ENCODE results near the gene ELAVL1.

Gene ELAVL1

GRCh38 chr19:7992575-7992974 lies 12.9 kb downstream of the ELAVL1 start:
- no peak for DNase-seq (ENCODE audit: low read depth, low spot score)
- no peak for TF ChIP-seq CTCF (IDR thresholded peaks at IDR 0.05; ENCODE audit: insufficient read depth, low read length, missing control alignments)
- no peak overlapping the region for H3K4me3 ChIP-seq (ENCODE audit: low read depth, low read length)
- ChIA-PET POLR2A (no interaction called here), CTCF (interaction anchor here (0.9 to 7.1 kb wide), 2 partner anchors 10 to 22 kb away, joined by 3 to 56 read pairs; no protein-coding TSS in a partner anchor)

- DNase-seq (ENCODE audit: low read depth, low spot score) = no peak
- no peak for TF ChIP-seq CTCF (IDR thresholded peaks at IDR 0.05; ENCODE audit: insufficient read depth, low read length, missing control alignments)
- POLR2A ChIA-PET = no interaction called here
These were observed 16.3 kb downstream of the ELAVL1 start for GRCh38 chr19:7989071-7989575.

GRCh38 chr19:7988307-7988706 lies 17.1 kb downstream of the ELAVL1 start:
- ChIA-PET CTCF (interaction anchor here (1.7 to 7.1 kb wide), 5 partner anchors 11 to 44 kb away, joined by 5 to 56 read pairs (median 15); partner anchors contain the start of genes ELAVL1 and TIMM44), POLR2A (no interaction called here)
- no peak for DNase-seq (ENCODE audit: low read depth, low spot score)
- TF ChIP-seq CTCF (IDR thresholded peaks at IDR 0.05; ENCODE audit: insufficient read depth, low read length, missing control alignments) = no peak
- H3K4me3 ChIP-seq (ENCODE audit: low read depth, low read length) = no peak overlapping the region

More at GRCh38 chr19:7989071-7989575, 16.3 kb downstream of the ELAVL1 start:
- CTCF ChIA-PET = interaction anchor here (1.7 to 7.1 kb wide), 6 partner anchors 10 to 45 kb away, joined by 5 to 56 read pairs (median 13); partner anchors contain the start of genes ELAVL1 and TIMM44
- H3K4me3 ChIP-seq (ENCODE audit: low read depth, low read length) = no peak overlapping the region

- ChIA-PET CTCF (interaction anchor here (1.3 to 7.1 kb wide), 4 partner anchors 15 to 19 kb away, joined by 5 to 56 read pairs (median 14); partner anchors contain the start of gene ELAVL1), POLR2A (no interaction called here)
- DNase-seq (ENCODE audit: low read depth, low spot score) = no peak
- H3K4me3 ChIP-seq (ENCODE audit: low read depth, low read length) = no peak overlapping the region
- no peak for TF ChIP-seq CTCF (IDR thresholded peaks at IDR 0.05; ENCODE audit: insufficient read depth, low read length, missing control alignments)
These were observed 18.2 kb downstream of the ELAVL1 start for GRCh38 chr19:7987114-7987768.

- no peak for TF ChIP-seq CTCF (IDR thresholded peaks at IDR 0.05; ENCODE audit: insufficient read depth, low read length, missing control alignments)
- no peak overlapping the region for H3K4me3 ChIP-seq (ENCODE audit: low read depth, low read length)
- peak; percentile 10 for DNase-seq (ENCODE audit: low read depth, low spot score)
- CTCF ChIA-PET = interaction anchor here (1.3 to 7.1 kb wide), 3 partner anchors 15 to 16 kb away, joined by 5 to 56 read pairs (median 31); no protein-coding TSS in a partner anchor
- POLR2A ChIA-PET = no interaction called here
These were observed 18.9 kb downstream of the ELAVL1 start for GRCh38 chr19:7986321-7987113.

GRCh38 chr19:7985481-7985911 lies 19.9 kb downstream of the ELAVL1 start:
- CTCF ChIA-PET = interaction anchor here (1.0 to 5.6 kb wide), 3 partner anchors 15 to 42 kb away, joined by 5 to 31 read pairs (median 7); partner anchors contain the start of gene TIMM44
- no peak for TF ChIP-seq CTCF (IDR thresholded peaks at IDR 0.05; ENCODE audit: insufficient read depth, low read length, missing control alignments)

More at GRCh38 chr19:7985481-7985911, 19.9 kb downstream of the ELAVL1 start:
- POLR2A ChIA-PET = no interaction called here
- no peak overlapping the region for H3K4me3 ChIP-seq (ENCODE audit: low read depth, low read length)
- DNase-seq (ENCODE audit: low read depth, low spot score) = no peak

All from AG04449 (cell line).